Tibial nerve (tissue), 4 donors: Measurements from ENCODE around the gene DMBX1.

Experiments used
- EP300 ChIP-seq, 2 donors: sonication (generic); formaldehyde crosslinking; IDR thresholded peaks; one replicate each; pipeline ENCODE4 v1.6.1; 2017; ENCODE audit warnings: antibody characterized with exemption in 2 of 2, mild to moderate bottlenecking in 1 of 2
- POLR2A ChIP-seq, 2 donors: fragments of 450-650 bp; IDR thresholded peaks; one replicate each; pipeline ENCODE4 v1.6.1; 2017; ENCODE audit warnings: antibody characterized with exemption in 2 of 2, mild to moderate bottlenecking in 2 of 2, moderate library complexity in 2 of 2
- TF ChIP-seq, protein P1 (sequence below), 5 experiments: fragments of 200-600 bp in 3 of 5; fragments of 450-650 bp in 2 of 5; sonication (generic) in 3 of 5; IDR thresholded peaks; one replicate each; pipeline ENCODE4 v1.5.1; 2016 to 2019; ENCODE audit warnings: antibody characterized with exemption in 5 of 5, mild to moderate bottlenecking in 3 of 5, moderate library complexity in 2 of 5

DNA sequence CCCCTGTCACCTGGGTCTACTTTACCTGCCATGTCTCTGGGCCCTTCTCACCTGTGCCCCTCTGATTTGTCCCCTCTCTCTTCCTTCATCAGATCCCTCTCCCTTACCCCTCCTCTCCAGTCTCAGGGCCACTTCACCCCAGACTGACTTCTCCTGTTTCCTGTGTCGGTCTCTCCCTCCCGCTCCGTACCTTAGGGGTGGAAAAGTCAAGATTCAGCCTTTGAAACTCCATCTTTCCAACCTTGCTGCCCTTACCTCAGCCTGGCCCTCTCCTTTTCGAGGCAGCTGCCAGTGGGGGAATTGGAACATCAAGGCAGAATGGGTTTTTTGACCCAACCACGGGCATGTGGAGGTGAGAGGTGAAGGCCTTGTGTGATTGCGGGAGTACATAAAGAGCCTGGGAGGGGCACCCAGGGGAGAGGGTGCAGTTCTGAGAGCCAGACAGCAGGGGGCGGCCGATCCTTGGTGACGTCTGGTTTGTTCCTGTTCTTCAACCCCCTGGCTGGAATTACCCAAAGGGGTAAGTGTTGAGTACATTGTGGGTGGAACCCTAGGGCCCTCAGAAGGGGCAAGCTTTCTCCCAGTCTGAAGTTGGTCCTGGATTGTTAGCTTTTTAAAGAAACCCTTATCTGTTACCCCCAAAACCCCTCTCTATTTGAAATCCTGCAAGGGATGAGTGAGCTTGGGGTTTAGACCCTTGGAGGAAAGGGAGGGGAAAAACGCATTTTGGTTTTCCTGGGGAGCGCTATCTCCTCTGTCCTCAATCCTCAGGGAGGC lies 12.3 kb upstream of the DMBX1 start:
- TF ChIP-seq, protein P1, sequence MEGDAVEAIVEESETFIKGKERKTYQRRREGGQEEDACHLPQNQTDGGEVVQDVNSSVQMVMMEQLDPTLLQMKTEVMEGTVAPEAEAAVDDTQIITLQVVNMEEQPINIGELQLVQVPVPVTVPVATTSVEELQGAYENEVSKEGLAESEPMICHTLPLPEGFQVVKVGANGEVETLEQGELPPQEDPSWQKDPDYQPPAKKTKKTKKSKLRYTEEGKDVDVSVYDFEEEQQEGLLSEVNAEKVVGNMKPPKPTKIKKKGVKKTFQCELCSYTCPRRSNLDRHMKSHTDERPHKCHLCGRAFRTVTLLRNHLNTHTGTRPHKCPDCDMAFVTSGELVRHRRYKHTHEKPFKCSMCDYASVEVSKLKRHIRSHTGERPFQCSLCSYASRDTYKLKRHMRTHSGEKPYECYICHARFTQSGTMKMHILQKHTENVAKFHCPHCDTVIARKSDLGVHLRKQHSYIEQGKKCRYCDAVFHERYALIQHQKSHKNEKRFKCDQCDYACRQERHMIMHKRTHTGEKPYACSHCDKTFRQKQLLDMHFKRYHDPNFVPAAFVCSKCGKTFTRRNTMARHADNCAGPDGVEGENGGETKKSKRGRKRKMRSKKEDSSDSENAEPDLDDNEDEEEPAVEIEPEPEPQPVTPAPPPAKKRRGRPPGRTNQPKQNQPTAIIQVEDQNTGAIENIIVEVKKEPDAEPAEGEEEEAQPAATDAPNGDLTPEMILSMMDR (IDR thresholded peaks at IDR 0.05): peak; percentile 75 to 89 (median 88)
- no peak for TF ChIP-seq POLR2A (IDR thresholded peaks at IDR 0.05)
- TF ChIP-seq EP300 (IDR thresholded peaks at IDR 0.05): no peak
